CD14-positive monocyte (primary cell): ENCODE measurements around the gene ZNF506. TPM values are rescaled to one million over a fixed set of nuclear protein-coding genes. Genes with fewer than 3 reads are reported as not detected.

ENCODE experiments used
- DNase-seq, 3 donors: peaks; one replicate each; pipeline ENCODE4 v3.0.0-alpha.2; 2011 to 2022
- H2AFZ ChIP-seq: 2 replicates; pipeline ENCODE4 v1.6.0; 2012; ENCODE audit warnings: mild to moderate bottlenecking, low read depth, low read length, inconsistent platforms; ENCODE audit not compliant: insufficient read depth, poor library complexity, severe bottlenecking
- H3K27ac ChIP-seq, 2 donors: 1 replicate in 1 of 2; 2 replicates in 1 of 2; pipeline ENCODE4 v1.5.1; 2012 to 2013; ENCODE audit warnings: low read length in 2 of 2, control low read depth in 1 of 2, inconsistent platforms in 1 of 2, low read depth in 1 of 2, mild to moderate bottlenecking in 1 of 2
- H3K27me3 ChIP-seq, 2 donors: one replicate each; pipeline versions ENCODE4 v1.6.0 to v1.6.1; 2011 to 2013; ENCODE audit warnings: low read length in 2 of 2; ENCODE audit not compliant: control insufficient read depth in 2 of 2, insufficient read depth in 2 of 2
- H3K36me3 ChIP-seq, 2 donors: replicated peaks in 1 of 2; 1 replicate in 1 of 2; 2 replicates in 1 of 2; pipeline versions ENCODE4 v1.5.1 to v1.6.1; 2012 to 2013; ENCODE audit warnings: low read length in 2 of 2, control low read depth in 1 of 2, inconsistent platforms in 1 of 2, mild to moderate bottlenecking in 1 of 2; ENCODE audit not compliant: insufficient read depth in 2 of 2, control insufficient read depth in 1 of 2
- H3K4me1 ChIP-seq, 2 donors: 1 replicate in 1 of 2; 2 replicates in 1 of 2; pipeline versions ENCODE4 v1.5.1 to v1.6.1; 2012 to 2013; ENCODE audit warnings: low read length in 2 of 2, control low read depth in 1 of 2, inconsistent platforms in 1 of 2, mild to moderate bottlenecking in 1 of 2, moderate library complexity in 1 of 2; ENCODE audit not compliant: insufficient read depth in 2 of 2, control insufficient read depth in 1 of 2
- H3K4me2 ChIP-seq: replicated peaks from 2 replicates; pipeline ENCODE3; 2012; ENCODE audit warnings: low read length, moderate library complexity, mild to moderate bottlenecking; ENCODE audit not compliant: poor library complexity, severe bottlenecking; ENCODE audit errors: extremely low read depth
- H3K4me3 ChIP-seq, 3 experiments: fragments of 200-600 bp in 1 of 3; sonication (generic) in 1 of 3; replicated peaks in 1 of 3; 1 replicate in 2 of 3; 2 replicates in 1 of 3; pipeline ENCODE4 v1.5.1; 2011 to 2013; ENCODE audit warnings: low read length in 3 of 3, mild to moderate bottlenecking in 3 of 3, control low read depth in 2 of 3, low read depth in 2 of 3, inconsistent platforms in 1 of 3, moderate library complexity in 1 of 3
- H3K79me2 ChIP-seq: 2 replicates; pipeline ENCODE4 v1.6.0; 2012; ENCODE audit warnings: mild to moderate bottlenecking, control low read depth, inconsistent platforms, low read length, moderate library complexity; ENCODE audit not compliant: insufficient read depth
- H3K9ac ChIP-seq: 2 replicates; pipeline ENCODE4 v1.6.0; 2017; ENCODE audit warnings: low read length, mild to moderate bottlenecking; ENCODE audit not compliant: insufficient read depth, poor library complexity, severe bottlenecking
- H3K9me3 ChIP-seq, 2 donors: replicated peaks in 1 of 2; 1 replicate in 1 of 2; 2 replicates in 1 of 2; pipeline versions ENCODE4 v1.5.1 to v1.6.1; 2012 to 2013; ENCODE audit warnings: low read length in 2 of 2, control low read depth in 1 of 2; ENCODE audit not compliant: control insufficient read depth in 1 of 2, insufficient read depth in 1 of 2
- H4K20me1 ChIP-seq: 2 replicates; pipeline ENCODE4 v1.6.0; 2012; ENCODE audit warnings: mild to moderate bottlenecking, low read length, control low read depth, moderate library complexity; ENCODE audit not compliant: insufficient read depth
- H3K27ac Mint-ChIP-seq, 7 donors: one replicate each; pipeline ENCODE4 v1.8.0; 2020; ENCODE audit warnings: mild to moderate bottlenecking in 7 of 7, mixed read lengths in 7 of 7, moderate library complexity in 6 of 7, inconsistent platforms in 2 of 7
- H3K27me3 Mint-ChIP-seq, 3 donors: one replicate each; pipeline ENCODE4 v1.8.0; 2021 to 2022; ENCODE audit warnings: low read depth in 3 of 3, mild to moderate bottlenecking in 3 of 3, mixed read lengths in 3 of 3, moderate library complexity in 3 of 3, inconsistent platforms in 1 of 3
- H3K36me3 Mint-ChIP-seq, 2 donors: one replicate each; pipeline ENCODE4 v1.8.0; 2020; ENCODE audit warnings: mixed read lengths in 2 of 2, inconsistent platforms in 1 of 2, mild to moderate bottlenecking in 1 of 2
- H3K4me1 Mint-ChIP-seq: one replicate; pipeline ENCODE4 v1.8.0; 2020; ENCODE audit warnings: mild to moderate bottlenecking, mixed read lengths
- H3K4me3 Mint-ChIP-seq, 2 donors: one replicate each; pipeline ENCODE4 v1.8.0; 2020; ENCODE audit warnings: mild to moderate bottlenecking in 2 of 2, mixed read lengths in 2 of 2, moderate library complexity in 1 of 2
- H3K9me3 Mint-ChIP-seq, 7 donors: one replicate each; pipeline ENCODE4 v1.8.0; 2020 to 2022; ENCODE audit warnings: mixed read lengths in 7 of 7, mild to moderate bottlenecking in 6 of 7, moderate library complexity in 6 of 7, inconsistent platforms in 2 of 7
- WGBS: methylation state at CpG from one replicate; pipeline ENCODE4 v1.1.5; 2013; ENCODE audit warnings: missing lambda C conversion rate; ENCODE audit not compliant: insufficient coverage; 5-methylcytosine and 5-hydroxymethylcytosine counted together
- intact Hi-C, 2 donors: fragments of 100-400 bp; cut with micrococcal nuclease; formaldehyde crosslinking; loops; one replicate each; pipeline versions ENCODE4 v1.15.0 to v1.15.1; 2023
- polyA plus RNA-seq, 3 donors: library from polyadenylated mRNA; depleted of rRNA in 1 of 3; unstranded in 2 of 3; stranded (reverse) in 1 of 3; fragments of 300-500 nt in 2 of 3; fragments of >200 nt in 1 of 3; fragmentation: Illumina TruSeq in 2 of 3; gene quantifications; 1 replicate in 2 of 3; 2 replicates in 1 of 3; pipeline ENCODE4 v1.2.3, GENCODE V29; 2012 to 2021
- TF ChIP-seq, protein P1 (sequence below): fragments of 200-600 bp; IDR thresholded peaks from one replicate; pipeline ENCODE4 v1.8.0; 2022; ENCODE audit warnings: antibody characterized with exemption, mild to moderate bottlenecking

Gene ZNF506
- polyA plus RNA-seq, 3 donors: 4.1 to 8.3 (median 6.1) TPM

DNA sequence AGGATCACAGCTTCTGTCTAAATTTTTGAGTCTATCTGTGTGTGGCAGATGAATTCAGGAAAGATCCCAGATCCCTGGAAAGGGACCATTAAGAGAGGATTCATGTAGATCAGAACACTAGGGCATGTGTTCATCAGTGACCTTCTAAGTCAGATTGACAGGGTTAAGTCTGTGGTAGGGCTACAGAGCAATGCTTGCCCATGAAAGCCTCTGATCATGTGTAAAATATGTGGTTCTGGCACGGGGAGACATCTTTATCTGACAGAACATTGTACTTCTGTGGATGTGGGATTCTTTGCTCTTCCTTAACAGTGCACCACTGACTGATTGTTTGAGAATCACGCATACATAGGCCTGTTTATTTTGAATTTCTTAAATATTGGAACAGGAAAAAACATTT, 42.9 kb downstream of the ZNF506 start:
- Histone ChIP-seq H3K79me2 (peaks cover 4% of the 10 kb centered on the region), H3K27me3 (no peaks in the 10 kb centered on the region), H3K9me3 (peaks cover 41 to 48% of the 10 kb centered on the region in 2 donors), H3K4me3 (no peak overlapping the region), H3K27ac (no peak overlapping the region), H2AFZ (no peak overlapping the region), H3K9ac (no peak overlapping the region), H3K4me1 (peaks cover 12 to 16% of the 10 kb centered on the region in 2 donors), H3K36me3 (no peaks in the 10 kb centered on the region), H3K4me2 (no peak overlapping the region), H4K20me1 (no peaks in the 10 kb centered on the region)
- peaks cover 4 to 32% of the 10 kb centered on the region in 2 donors for H3K36me3 Mint-ChIP-seq
- no peak overlapping the region for H3K27ac Mint-ChIP-seq
- 100% methylated on average over 1 of the region's 2 CpGs for WGBS
- TF ChIP-seq, protein P1, sequence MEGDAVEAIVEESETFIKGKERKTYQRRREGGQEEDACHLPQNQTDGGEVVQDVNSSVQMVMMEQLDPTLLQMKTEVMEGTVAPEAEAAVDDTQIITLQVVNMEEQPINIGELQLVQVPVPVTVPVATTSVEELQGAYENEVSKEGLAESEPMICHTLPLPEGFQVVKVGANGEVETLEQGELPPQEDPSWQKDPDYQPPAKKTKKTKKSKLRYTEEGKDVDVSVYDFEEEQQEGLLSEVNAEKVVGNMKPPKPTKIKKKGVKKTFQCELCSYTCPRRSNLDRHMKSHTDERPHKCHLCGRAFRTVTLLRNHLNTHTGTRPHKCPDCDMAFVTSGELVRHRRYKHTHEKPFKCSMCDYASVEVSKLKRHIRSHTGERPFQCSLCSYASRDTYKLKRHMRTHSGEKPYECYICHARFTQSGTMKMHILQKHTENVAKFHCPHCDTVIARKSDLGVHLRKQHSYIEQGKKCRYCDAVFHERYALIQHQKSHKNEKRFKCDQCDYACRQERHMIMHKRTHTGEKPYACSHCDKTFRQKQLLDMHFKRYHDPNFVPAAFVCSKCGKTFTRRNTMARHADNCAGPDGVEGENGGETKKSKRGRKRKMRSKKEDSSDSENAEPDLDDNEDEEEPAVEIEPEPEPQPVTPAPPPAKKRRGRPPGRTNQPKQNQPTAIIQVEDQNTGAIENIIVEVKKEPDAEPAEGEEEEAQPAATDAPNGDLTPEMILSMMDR: no peak
- H3K4me3 Mint-ChIP-seq: no peak overlapping the region
- no peak for DNase-seq
- peaks cover 0 to 2% (median 0%) of the 10 kb centered on the region in 3 donors for H3K27me3 Mint-ChIP-seq
- H3K9me3 Mint-ChIP-seq: peaks cover 23 to 53% (median 48%) of the 10 kb centered on the region in 7 donors
- H3K4me1 Mint-ChIP-seq: peaks cover 18% of the 10 kb centered on the region
- intact Hi-C loops: loop anchor here (5.0 to 10.0 kb wide), 5 partner anchors 44 to 244 kb away; partner anchors contain the start of genes CILP2 (in 1 of the 2), ZNF101 (in 1 of the 2), ZNF14 (in 1 of the 2) and ZNF506 (in 1 of the 2)

DNA sequence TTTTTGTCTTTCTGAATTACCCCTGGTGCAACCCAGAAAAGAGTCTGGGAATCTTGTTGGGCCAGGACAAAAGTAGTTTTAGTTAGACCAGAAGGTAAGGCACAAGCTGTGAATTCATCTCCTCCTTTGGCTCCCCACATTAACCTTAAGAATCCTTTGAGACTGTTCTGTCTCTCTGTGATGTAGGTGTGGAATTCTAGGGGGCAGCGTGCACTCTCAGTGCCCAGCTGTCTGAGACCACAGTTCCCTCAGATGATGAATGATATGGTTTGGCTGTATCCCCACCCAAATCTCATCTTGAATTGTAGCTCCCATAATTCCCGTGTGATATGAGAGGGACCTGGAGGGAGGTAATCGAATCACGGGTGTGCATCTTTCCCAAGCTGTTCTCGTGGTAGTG, 43.9 kb downstream of the ZNF506 start:
- no peak overlapping the region for H3K4me3 Mint-ChIP-seq
- no peaks in the 10 kb centered on the region for H3K27me3 ChIP-seq
- H3K4me3 ChIP-seq: no peak overlapping the region
- H3K27ac Mint-ChIP-seq: no peak overlapping the region
- peaks cover 12 to 16% of the 10 kb centered on the region in 2 donors for H3K4me1 ChIP-seq
- no peak overlapping the region for H3K27ac ChIP-seq
- no peaks in the 10 kb centered on the region for H3K27me3 Mint-ChIP-seq
- no CpG with 5 or more reads among the region's 5 CpGs for WGBS
- no peak for DNase-seq
- no peak overlapping the region for H3K9ac ChIP-seq
- no peak overlapping the region for H3K4me2 ChIP-seq
- intact Hi-C loops: loop anchor here (2.0 to 10.0 kb wide), 7 partner anchors 43 to 243 kb away; partner anchors contain the start of genes ZNF506 (in 2 of the 2), CILP2 (in 1 of the 2), ZNF101 (in 1 of the 2) and ZNF14 (in 1 of the 2)
- H4K20me1 ChIP-seq: no peaks in the 10 kb centered on the region
- peak overlapping the region; percentile 94 for H2AFZ ChIP-seq
- no peaks in the 10 kb centered on the region for H3K36me3 ChIP-seq
- peaks cover 39 to 45% of the 10 kb centered on the region in 2 donors for H3K9me3 ChIP-seq
- peaks cover 2 to 29% of the 10 kb centered on the region in 2 donors for H3K36me3 Mint-ChIP-seq
- peaks cover 18% of the 10 kb centered on the region for H3K4me1 Mint-ChIP-seq
- H3K79me2 ChIP-seq: peaks cover 4% of the 10 kb centered on the region
- peaks cover 20 to 57% (median 44%) of the 10 kb centered on the region in 7 donors for H3K9me3 Mint-ChIP-seq
- TF ChIP-seq, protein P1: no peak
